Ectodermal cell (in vitro differentiated cells): ENCODE results near the gene KAZN.

Experiments used
- H3K27ac ChIP-seq: 2 replicates; pipeline ENCODE4 v1.7.0; 2013; ENCODE audit warnings: mild to moderate bottlenecking, low read depth, low read length; ENCODE audit not compliant: insufficient read depth, poor library complexity, severe bottlenecking
- H3K27me3 ChIP-seq: 2 replicates; pipeline ENCODE4 v1.7.0; 2013; ENCODE audit warnings: mild to moderate bottlenecking, low read length; ENCODE audit not compliant: insufficient read depth, control insufficient read depth, poor library complexity, severe bottlenecking
- H3K36me3 ChIP-seq: one replicate; pipeline ENCODE4 v1.7.0; 2013; ENCODE audit warnings: low read length; ENCODE audit not compliant: control insufficient read depth, insufficient read depth
- H3K4me1 ChIP-seq: one replicate; pipeline ENCODE4 v1.7.0; 2013; ENCODE audit warnings: low read length; ENCODE audit not compliant: control insufficient read depth, insufficient read depth
- H3K4me3 ChIP-seq: 2 replicates; pipeline ENCODE4 v1.7.0; 2013; ENCODE audit warnings: low read depth, low read length, control low read depth; ENCODE audit not compliant: insufficient read depth
- H3K9me3 ChIP-seq: 2 replicates; pipeline ENCODE4 v1.7.0; 2013; ENCODE audit warnings: mild to moderate bottlenecking, low read length, moderate library complexity; ENCODE audit not compliant: control insufficient read depth
- WGBS, 2 experiments: methylation state at CpG; one replicate each; pipeline ENCODE4 v1.1.7; 2013; ENCODE audit warnings: missing lambda C conversion rate in 2 of 2; 5-methylcytosine and 5-hydroxymethylcytosine counted together

Gene KAZN

DNA sequence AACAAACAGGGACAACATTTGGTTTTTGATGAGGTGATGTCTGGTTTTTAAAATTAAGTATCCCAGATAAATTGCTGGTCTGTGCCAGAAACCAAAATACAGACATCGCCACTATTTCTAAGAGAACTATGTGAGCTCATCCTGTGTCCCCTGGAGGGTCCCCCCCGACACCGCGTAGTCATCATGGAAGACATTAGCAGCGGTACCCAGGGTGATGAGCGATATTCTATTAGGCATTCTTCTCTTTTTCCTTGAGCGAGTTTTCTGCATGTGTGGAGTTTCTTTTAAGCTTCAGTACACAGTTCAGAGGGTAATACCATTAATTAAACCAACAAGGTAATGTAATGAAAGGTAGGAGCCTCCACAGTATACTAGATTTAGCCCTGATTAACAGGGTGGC, 26.5 kb downstream of the KAZN start:
- 88 to 96% methylated on average over 6 to 7 of the region's 7 CpGs for WGBS, 2 experiments
- H3K36me3 ChIP-seq = no peaks in the 10 kb centered on the region
- H3K4me3 ChIP-seq = no peak overlapping the region
- no peaks in the 10 kb centered on the region for H3K27me3 ChIP-seq
- H3K9me3 ChIP-seq = no peaks in the 10 kb centered on the region
- no peak overlapping the region for H3K27ac ChIP-seq
- peaks cover 29% of the 10 kb centered on the region for H3K4me1 ChIP-seq

DNA sequence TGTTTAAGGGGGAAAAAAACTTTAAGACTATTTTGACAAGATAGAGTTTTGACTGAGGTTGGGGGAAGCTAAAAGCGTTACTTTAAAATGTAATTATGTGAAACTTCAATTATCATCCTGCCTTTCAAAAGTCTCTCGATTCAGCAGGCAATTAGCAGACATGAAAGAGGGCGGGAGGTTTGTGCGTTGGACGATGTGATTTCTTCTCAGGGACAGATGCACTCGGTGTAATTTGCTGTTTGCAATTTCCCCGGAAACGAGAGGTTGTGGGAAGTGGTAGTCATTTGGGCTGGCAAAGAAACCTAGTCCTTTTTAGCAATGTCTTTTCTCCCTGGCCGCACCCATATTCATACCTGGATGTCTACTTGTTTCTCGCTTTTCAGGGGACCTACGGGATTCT, 27.1 kb downstream of the KAZN start:
- 83 to 87% methylated on average over 11 of the region's 11 CpGs for WGBS, 2 experiments
- H3K4me3 ChIP-seq = no peak overlapping the region
- H3K4me1 ChIP-seq = peaks cover 29% of the 10 kb centered on the region
- H3K27me3 ChIP-seq = no peaks in the 10 kb centered on the region
- H3K27ac ChIP-seq = no peak overlapping the region
- no peaks in the 10 kb centered on the region for H3K9me3 ChIP-seq
- H3K36me3 ChIP-seq = no peaks in the 10 kb centered on the region

DNA sequence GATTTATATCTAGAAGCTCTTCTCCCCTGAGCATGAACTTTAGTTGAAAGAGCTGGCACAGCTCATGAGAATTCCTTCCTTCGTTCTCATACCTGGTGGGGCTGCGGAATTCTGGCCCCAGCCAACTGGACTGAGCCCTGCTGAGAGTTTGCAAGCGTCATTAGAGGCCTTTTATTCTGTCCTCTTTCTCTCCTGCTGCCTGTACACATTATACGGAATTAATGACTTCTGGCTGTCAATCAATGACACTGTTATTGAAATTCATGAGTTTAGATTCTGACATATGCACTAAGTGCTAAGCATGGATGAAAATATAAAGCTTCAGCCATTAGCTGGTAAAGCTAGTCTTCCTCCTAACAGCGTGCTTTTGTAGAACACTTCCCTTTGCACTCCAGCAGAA, 27.5 kb downstream of the KAZN start:
- no peak overlapping the region for H3K4me3 ChIP-seq
- 67 to 84% methylated on average over 5 of the region's 5 CpGs for WGBS, 2 experiments
- no peaks in the 10 kb centered on the region for H3K36me3 ChIP-seq
- no peak overlapping the region for H3K27ac ChIP-seq
- H3K9me3 ChIP-seq = no peaks in the 10 kb centered on the region
- H3K4me1 ChIP-seq = peaks cover 29% of the 10 kb centered on the region
- no peaks in the 10 kb centered on the region for H3K27me3 ChIP-seq

DNA sequence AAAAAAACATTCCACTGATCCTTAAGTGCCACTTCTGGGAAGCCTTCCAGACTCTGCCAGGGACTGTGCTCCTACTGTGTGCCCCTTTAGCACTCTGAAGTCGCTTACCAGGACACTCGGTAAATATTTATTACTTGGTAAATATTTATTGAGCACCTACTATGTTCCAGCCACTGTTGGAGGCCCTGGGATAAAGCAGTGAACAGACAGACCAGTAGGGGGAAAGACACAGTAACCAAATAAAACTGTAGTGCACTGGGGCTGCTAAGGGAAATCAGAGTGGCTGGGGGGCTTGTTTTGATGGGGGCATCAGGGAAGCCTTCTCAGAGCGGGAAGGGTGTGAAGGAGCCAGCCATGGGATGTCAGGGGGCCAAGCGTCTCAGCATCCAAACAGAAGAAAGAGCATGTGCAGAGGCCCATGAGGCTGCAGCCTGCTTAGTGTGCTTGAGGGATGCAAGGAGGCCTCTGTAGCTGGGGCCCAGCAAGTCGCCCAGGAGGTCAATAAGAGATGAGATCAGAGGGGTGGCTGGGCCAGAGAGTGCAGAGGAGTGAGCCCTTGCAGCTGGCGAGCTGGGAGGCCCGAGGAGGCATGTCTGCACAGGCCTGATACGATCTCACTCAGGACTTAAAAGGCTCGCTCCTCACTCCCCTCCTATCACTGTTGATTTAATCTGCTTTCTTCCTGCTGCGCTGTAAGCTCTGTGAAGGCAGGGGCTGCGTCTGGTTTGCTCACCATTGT, 28.6 kb downstream of the KAZN start:
- Histone ChIP-seq H3K36me3 (no peaks in the 10 kb centered on the region), H3K4me1 (peaks cover 29% of the 10 kb centered on the region), H3K27ac (peak overlapping the region; percentile 56), H3K4me3 (no peak overlapping the region), H3K9me3 (no peaks in the 10 kb centered on the region), H3K27me3 (no peaks in the 10 kb centered on the region)
- WGBS, 2 experiments = 50 to 55% methylated on average over 9 to 11 of the region's 11 CpGs

DNA sequence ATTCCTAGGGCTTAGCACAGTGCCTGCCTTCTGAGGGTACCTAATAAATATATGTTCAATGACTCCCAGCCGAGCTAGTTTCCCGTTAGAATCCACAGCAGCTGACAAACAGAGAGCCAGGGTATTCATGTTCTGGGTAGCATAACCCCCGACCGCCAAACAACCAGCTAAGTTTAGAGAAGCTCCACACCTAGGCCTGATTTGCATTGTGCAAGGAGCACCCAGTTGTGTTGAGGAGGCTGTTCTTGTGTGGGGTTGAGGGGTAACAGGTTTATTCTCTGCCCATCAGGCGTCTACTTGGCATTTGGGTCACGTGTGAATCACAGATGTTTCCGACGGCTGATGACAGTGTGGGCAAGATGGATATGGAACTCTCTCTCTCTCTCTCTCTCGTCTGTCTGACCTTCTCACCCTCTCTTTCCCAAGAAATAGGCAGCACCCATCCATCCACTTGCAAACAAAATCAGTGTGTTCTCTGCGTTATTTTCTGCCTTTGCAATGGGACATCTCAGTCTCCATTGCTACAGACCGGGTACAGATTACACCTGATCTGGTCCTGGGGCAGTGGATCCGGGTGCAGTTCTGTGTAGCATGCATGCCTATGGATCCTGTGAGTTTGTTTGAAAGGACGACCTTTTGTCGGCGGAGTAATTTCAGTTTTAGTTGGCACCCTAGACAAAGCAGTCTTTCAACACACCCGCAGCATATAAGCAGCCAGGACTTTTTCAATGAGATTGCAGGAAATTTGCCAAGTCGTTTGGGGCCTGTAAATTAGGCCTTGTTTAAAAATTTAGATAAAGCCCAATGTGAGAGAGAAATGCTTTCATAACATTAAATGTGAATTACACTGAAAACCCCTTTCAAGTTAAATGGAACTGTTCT, 29.4 kb downstream of the KAZN start:
- Histone ChIP-seq H3K4me3 (no peak overlapping the region), H3K27me3 (no peaks in the 10 kb centered on the region), H3K36me3 (no peaks in the 10 kb centered on the region), H3K4me1 (peaks cover 29% of the 10 kb centered on the region), H3K27ac (peak overlapping the region; percentile 56), H3K9me3 (no peaks in the 10 kb centered on the region)
- 84 to 85% methylated on average over 17 of the region's 17 CpGs for WGBS, 2 experiments

DNA sequence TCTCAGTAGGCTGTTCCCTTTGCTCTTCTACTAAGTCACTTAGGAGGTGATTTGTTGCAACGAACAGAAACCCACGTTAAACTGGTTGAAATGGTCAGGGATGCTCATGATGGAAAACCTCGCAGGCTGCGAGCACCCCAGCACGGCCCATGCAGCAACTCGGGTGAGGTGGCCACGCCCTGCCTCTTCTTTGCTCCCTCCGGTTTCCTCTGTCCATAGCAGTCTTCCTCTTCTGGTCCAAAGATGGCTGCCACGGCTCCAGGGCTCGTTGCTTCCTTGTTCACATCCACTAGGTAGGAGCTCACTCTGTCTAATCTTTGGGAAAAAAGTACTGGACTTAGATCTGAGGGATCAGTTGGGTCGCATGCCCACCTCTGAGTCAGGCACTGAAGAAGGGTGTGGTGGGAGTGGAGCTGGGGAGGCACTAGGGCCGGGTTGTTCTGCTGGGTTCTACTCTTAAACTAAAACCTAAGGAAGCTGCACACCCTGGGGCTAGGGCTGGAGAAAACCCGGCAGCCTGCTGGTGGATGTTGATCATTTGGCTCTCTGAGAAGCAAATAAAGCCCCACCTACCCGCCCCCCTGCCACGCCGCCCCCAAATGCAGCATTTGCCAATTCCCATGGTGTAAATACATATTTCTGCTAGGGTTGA, 31.0 kb downstream of the KAZN start:
- Histone ChIP-seq H3K36me3 (no peaks in the 10 kb centered on the region), H3K9me3 (no peaks in the 10 kb centered on the region), H3K4me3 (no peak overlapping the region), H3K4me1 (peaks cover 29% of the 10 kb centered on the region), H3K27ac (no peak overlapping the region), H3K27me3 (no peaks in the 10 kb centered on the region)
- WGBS, 2 experiments = 93 to 94% methylated on average over 16 of the region's 16 CpGs

DNA sequence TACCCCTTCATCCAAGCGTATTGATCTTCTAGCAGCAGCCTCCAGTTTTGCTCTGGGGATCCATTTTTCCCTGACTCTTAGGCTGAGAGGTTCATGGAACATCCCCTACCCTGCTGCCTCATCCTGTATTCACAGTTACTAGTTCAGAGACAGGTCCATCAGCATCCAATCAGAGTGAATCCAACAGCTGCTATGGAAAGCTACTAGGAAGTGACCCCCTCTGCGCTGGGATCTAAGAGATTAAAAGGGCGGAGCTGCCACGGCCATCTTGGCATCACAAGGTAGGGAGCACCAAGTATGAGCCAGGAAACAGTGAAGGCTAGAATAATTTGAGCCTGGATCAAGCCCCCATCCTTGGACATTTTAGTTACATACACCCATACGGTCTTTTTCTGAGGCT, 32.5 kb downstream of the KAZN start:
- H3K36me3 ChIP-seq = no peaks in the 10 kb centered on the region
- H3K27me3 ChIP-seq = no peaks in the 10 kb centered on the region
- no peaks in the 10 kb centered on the region for H3K9me3 ChIP-seq
- WGBS, 2 experiments = 94 to 95% methylated on average over 5 of the region's 5 CpGs
- H3K4me1 ChIP-seq = peaks cover 15% of the 10 kb centered on the region
- no peak overlapping the region for H3K4me3 ChIP-seq
- H3K27ac ChIP-seq = no peak overlapping the region

DNA sequence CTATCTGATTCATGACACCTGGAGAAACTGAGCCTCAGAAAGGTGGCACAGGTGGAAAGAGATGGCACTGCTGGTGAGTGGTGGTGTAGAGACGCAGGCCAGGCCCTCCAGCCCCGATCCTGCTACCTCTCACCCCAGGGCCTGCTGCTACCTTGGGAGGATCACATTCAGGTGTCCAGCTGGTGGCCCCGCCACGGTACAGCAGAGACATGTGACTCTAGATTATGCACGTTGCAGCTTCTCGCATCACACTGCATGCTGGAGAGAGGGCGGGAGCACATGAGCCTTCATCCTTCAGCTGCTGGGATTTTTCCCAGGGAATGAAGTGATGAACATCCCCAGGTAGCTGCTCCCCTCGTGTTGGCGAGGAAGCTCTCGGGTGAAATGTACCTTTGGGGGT, 32.9 kb downstream of the KAZN start:
- WGBS, 2 experiments = 87 to 92% methylated on average over 10 of the region's 10 CpGs
- H3K27ac ChIP-seq = no peak overlapping the region

DNA sequence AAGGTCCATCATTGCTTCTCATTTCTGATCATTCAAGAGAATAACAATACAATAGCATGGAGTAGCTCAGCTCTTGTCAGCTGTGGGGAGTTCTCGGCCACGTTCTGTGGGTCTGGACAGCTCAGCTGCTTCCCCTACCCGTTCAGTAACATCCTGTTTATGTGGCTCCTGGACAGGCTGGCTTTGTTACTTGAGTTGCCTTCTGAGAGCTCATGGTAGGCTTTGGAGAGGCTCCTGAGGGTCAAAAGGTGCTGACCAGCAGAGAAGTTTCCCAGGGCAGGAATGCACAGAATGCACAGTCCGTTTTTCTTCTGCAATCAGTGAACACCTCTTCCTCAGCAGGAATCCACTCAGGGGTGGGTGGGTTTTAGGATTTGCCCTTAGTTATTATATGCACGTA, 36.0 kb downstream of the KAZN start:
- no peaks in the 10 kb centered on the region for H3K4me1 ChIP-seq
- H3K27me3 ChIP-seq = no peaks in the 10 kb centered on the region
- H3K9me3 ChIP-seq = no peaks in the 10 kb centered on the region
- 74 to 77% methylated on average over 5 of the region's 5 CpGs for WGBS, 2 experiments
- no peaks in the 10 kb centered on the region for H3K36me3 ChIP-seq
- no peak overlapping the region for H3K4me3 ChIP-seq
- no peak overlapping the region for H3K27ac ChIP-seq

More for the DNA sequence above, 32.9 kb downstream of the KAZN start:
- H3K9me3 ChIP-seq = no peaks in the 10 kb centered on the region
- H3K27me3 ChIP-seq = no peaks in the 10 kb centered on the region
- H3K36me3 ChIP-seq = no peaks in the 10 kb centered on the region
- H3K4me3 ChIP-seq = no peak overlapping the region
- H3K4me1 ChIP-seq = peaks cover 10% of the 10 kb centered on the region

DNA sequence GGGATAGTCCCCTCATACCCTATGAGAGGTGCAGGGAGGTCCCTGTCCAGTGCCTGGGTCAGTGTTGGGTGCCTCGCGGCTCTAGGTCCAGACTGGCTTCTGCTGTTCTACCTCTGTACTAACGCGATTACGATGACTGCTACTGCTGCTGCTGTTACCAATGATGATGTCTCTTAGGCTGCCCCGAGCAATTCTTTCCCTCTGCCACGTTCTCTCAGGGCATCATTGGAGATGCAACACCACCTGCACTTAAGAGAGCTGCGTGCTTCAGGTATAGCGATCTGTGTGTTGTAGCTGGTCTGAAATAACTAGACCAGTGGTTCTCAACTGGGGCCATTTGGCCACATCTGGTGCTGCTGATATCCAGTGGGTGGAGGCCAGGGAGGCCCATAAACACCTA, 36.9 kb downstream of the KAZN start:
- Histone ChIP-seq H3K27ac (no peak overlapping the region), H3K4me3 (no peak overlapping the region), H3K4me1 (no peaks in the 10 kb centered on the region), H3K27me3 (no peaks in the 10 kb centered on the region), H3K36me3 (no peaks in the 10 kb centered on the region), H3K9me3 (no peaks in the 10 kb centered on the region)
- 95 to 97% methylated on average over 9 of the region's 9 CpGs for WGBS, 2 experiments
